ENCODE results near the gene PFKL.

The PFKL gene

DNA sequence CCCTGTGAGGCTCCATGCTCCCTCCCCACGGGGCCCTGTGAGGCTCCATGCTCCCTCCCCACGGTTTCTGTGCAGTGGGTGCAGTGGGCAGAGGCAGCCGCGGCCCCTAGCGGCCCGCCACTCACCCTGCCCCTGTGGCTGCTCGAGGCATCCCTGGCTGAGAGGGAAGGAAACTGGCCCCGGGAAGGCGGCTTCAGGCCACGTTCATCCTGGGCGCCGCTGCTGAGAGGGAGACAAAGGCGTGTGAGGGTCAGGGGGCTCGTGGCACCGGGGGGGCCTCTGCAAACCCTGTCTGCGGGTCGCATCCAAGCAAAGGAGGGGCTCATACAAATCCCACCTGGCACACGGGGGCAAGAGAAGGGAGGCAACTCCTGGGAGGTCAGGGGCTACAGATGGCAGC, 30.8 kb downstream of the PFKL start:
- no peak for DNase-seq
- H3K36me3 ChIP-seq (replicated peaks; ENCODE audit: insufficient read depth, low read length), result no peaks in the 10 kb centered on the region
- TF ChIP-seq EZH2phosphoT487 (IDR thresholded peaks at IDR 0.05; ENCODE audit: low read length) (no peak), EZH2 (optimal IDR thresholded peaks at IDR 0.05; ENCODE audit: low read depth, low read length) (no peak)
- TF ChIP-seq, protein P1, sequence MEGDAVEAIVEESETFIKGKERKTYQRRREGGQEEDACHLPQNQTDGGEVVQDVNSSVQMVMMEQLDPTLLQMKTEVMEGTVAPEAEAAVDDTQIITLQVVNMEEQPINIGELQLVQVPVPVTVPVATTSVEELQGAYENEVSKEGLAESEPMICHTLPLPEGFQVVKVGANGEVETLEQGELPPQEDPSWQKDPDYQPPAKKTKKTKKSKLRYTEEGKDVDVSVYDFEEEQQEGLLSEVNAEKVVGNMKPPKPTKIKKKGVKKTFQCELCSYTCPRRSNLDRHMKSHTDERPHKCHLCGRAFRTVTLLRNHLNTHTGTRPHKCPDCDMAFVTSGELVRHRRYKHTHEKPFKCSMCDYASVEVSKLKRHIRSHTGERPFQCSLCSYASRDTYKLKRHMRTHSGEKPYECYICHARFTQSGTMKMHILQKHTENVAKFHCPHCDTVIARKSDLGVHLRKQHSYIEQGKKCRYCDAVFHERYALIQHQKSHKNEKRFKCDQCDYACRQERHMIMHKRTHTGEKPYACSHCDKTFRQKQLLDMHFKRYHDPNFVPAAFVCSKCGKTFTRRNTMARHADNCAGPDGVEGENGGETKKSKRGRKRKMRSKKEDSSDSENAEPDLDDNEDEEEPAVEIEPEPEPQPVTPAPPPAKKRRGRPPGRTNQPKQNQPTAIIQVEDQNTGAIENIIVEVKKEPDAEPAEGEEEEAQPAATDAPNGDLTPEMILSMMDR (IDR thresholded peaks at IDR 0.05; ENCODE audit: low read length), result no peak

DNA sequence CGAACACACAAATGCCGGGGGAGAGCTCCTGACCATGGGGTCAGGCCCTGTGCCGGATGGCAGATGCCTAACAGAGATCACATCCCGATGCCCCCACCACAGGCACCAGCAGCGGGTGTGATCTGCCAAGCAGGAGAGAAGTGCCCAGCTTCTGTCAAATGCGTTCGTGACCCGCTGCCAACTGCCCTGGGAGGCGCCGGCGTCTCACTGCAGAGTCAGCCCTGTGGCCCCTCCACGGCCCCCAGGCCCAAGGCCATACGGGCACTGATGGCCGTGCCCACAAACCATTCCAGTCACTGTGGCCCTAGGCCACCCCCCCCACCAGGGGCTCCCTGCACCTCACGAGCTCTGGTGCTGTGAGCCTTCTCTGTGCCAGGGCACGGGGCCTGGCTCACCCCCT, 31.4 kb downstream of the PFKL start:
- Histone ChIP-seq H2AFZ (ENCODE audit: low read length) (no peak overlapping the region), H3K9ac (ENCODE audit: low read length) (no peak overlapping the region), H3K9me2 (replicated peaks; ENCODE audit: insufficient read depth, low read length) (no peaks in the 10 kb centered on the region), H3K4me3 (ENCODE audit: low read length) (no peak overlapping the region), H3K36me3 (replicated peaks; ENCODE audit: insufficient read depth, low read length) (no peaks in the 10 kb centered on the region), H3K9me3 (replicated peaks; ENCODE audit: insufficient read depth, low read length) (no peaks in the 10 kb centered on the region), H3K4me1 (ENCODE audit: low read length) (no peaks in the 10 kb centered on the region), H4K20me1 (ENCODE audit: insufficient read depth, low read length) (0 out of 2 replicates have a peak, but pooled peaks cover 7% of the 10 kb centered on the region), H3K4me2 (ENCODE audit: low read depth, low read length) (no peak overlapping the region), H3K79me2 (ENCODE audit: low read length) (no peaks in the 10 kb centered on the region), H3K27me3 (replicated peaks; ENCODE audit: insufficient read depth, low read length) (no peaks in the 10 kb centered on the region), H3F3A (ENCODE audit: insufficient read depth, low read length) (no peaks in the 10 kb centered on the region), H3K27ac (ENCODE audit: low read length) (no peak overlapping the region)
- TF ChIP-seq EZH2 (optimal IDR thresholded peaks at IDR 0.05; ENCODE audit: low read depth, low read length), result no peak
- TF ChIP-seq, protein P1 (IDR thresholded peaks at IDR 0.05; ENCODE audit: low read length), result no peak
- no peak for DNase-seq

More for the DNA sequence above, 30.8 kb downstream of the PFKL start:
- Histone ChIP-seq H3K9me3 (replicated peaks; ENCODE audit: insufficient read depth, low read length) (no peaks in the 10 kb centered on the region), H3K9ac (ENCODE audit: low read length) (no peak overlapping the region), H3K4me1 (ENCODE audit: low read length) (no peaks in the 10 kb centered on the region), H3K4me3 (ENCODE audit: low read length) (no peak overlapping the region), H3K9me2 (replicated peaks; ENCODE audit: insufficient read depth, low read length) (no peaks in the 10 kb centered on the region), H3F3A (ENCODE audit: insufficient read depth, low read length) (no peaks in the 10 kb centered on the region), H3K4me2 (ENCODE audit: low read depth, low read length) (no peak overlapping the region), H3K27ac (ENCODE audit: low read length) (no peak overlapping the region), H4K20me1 (ENCODE audit: insufficient read depth, low read length) (0 out of 2 replicates have a peak, but pooled peaks cover 7% of the 10 kb centered on the region), H3K27me3 (replicated peaks; ENCODE audit: insufficient read depth, low read length) (no peaks in the 10 kb centered on the region), H3K79me2 (ENCODE audit: low read length) (no peaks in the 10 kb centered on the region), H2AFZ (ENCODE audit: low read length) (no peak overlapping the region)

DNA sequence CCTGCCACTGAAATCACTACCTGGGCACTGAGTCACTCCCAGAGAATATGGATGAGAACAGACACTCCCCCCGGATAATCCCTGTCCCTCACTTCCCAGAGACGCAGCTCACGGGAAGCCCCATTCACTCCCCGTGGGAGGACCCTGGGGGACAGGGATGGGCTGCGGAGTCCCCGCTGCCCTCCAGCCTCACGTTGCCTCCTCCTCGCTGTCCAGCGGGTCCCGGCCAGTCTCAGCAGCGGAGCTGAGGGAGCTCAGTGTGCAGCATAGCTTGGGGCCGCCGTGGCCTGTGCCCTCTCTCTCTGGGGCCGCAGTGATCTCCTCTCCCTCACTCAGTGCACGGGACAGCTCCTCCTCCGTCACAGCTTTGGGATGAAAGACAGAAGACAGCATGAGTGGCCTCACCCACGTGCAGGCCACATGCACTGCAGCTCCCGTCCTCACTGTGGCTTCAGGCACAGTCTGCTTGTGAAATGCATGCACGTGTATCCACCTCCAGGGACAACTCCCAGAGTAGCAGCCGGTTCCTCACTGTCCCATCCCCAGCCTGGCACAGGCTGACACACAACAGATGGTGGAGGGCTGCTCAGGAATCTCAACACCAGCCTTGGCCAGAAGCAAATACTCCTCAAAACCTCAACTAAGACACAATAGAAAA, 31.9 kb downstream of the PFKL start:
- TF ChIP-seq, protein P1 (IDR thresholded peaks at IDR 0.05; ENCODE audit: low read length), result no peak
- TF ChIP-seq EZH2phosphoT487 (IDR thresholded peaks at IDR 0.05; ENCODE audit: low read length) (no peak), EZH2 (optimal IDR thresholded peaks at IDR 0.05; ENCODE audit: low read depth, low read length) (no peak)
- Histone ChIP-seq H3K27ac (ENCODE audit: low read length) (no peak overlapping the region), H3F3A (ENCODE audit: insufficient read depth, low read length) (no peaks in the 10 kb centered on the region), H3K36me3 (replicated peaks; ENCODE audit: insufficient read depth, low read length) (no peaks in the 10 kb centered on the region), H3K9me3 (replicated peaks; ENCODE audit: insufficient read depth, low read length) (no peaks in the 10 kb centered on the region), H3K4me3 (ENCODE audit: low read length) (no peak overlapping the region), H3K9me2 (replicated peaks; ENCODE audit: insufficient read depth, low read length) (no peaks in the 10 kb centered on the region), H2AFZ (ENCODE audit: low read length) (no peak overlapping the region), H3K4me1 (ENCODE audit: low read length) (no peaks in the 10 kb centered on the region), H3K4me2 (ENCODE audit: low read depth, low read length) (no peak overlapping the region), H3K79me2 (ENCODE audit: low read length) (no peaks in the 10 kb centered on the region), H3K9ac (ENCODE audit: low read length) (no peak overlapping the region), H3K27me3 (replicated peaks; ENCODE audit: insufficient read depth, low read length) (no peaks in the 10 kb centered on the region), H4K20me1 (ENCODE audit: insufficient read depth, low read length) (0 out of 2 replicates have a peak, but pooled peaks cover 7% of the 10 kb centered on the region)
- DNase-seq, result no peak

All from MM.1S (cell line).